ENCODE measurements around the gene DLEC1.

DNA sequence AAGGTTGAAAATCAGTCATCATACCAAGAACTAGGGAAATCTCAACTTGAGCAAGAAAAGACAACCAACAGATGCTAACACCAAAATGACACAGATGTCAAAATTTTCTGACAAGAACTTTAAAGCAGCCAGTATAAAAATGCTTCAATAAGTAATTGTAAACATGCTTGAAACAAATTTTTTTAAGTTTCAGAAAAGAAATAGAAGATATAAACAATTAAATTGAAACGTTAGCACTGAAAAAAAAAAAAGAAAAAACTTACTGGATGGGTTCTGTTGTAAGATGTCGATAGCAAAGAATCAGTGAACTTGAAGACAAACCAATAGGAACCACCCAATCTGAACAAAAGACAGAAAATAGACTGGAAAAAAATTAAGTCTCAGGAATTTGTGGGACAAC is 107.5 kb downstream of the DLEC1 start:
- no peak for TF ChIP-seq POLR2A (IDR thresholded peaks at IDR 0.05)
- TF ChIP-seq, protein P1, sequence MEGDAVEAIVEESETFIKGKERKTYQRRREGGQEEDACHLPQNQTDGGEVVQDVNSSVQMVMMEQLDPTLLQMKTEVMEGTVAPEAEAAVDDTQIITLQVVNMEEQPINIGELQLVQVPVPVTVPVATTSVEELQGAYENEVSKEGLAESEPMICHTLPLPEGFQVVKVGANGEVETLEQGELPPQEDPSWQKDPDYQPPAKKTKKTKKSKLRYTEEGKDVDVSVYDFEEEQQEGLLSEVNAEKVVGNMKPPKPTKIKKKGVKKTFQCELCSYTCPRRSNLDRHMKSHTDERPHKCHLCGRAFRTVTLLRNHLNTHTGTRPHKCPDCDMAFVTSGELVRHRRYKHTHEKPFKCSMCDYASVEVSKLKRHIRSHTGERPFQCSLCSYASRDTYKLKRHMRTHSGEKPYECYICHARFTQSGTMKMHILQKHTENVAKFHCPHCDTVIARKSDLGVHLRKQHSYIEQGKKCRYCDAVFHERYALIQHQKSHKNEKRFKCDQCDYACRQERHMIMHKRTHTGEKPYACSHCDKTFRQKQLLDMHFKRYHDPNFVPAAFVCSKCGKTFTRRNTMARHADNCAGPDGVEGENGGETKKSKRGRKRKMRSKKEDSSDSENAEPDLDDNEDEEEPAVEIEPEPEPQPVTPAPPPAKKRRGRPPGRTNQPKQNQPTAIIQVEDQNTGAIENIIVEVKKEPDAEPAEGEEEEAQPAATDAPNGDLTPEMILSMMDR (IDR thresholded peaks at IDR 0.05): no peak
